GM19463 (cell line): Measurements from ENCODE around the gene KIF14.
A peak's percentile ranks its signal among the peaks of the same experiment; 100 is the strongest.

Experiments used
- ATAC-seq: cut with Tn5 transposase; IDR thresholded peaks from one replicate; pipeline ENCODE4 v1.9.1; 2021; ENCODE audit warnings: mild to moderate bottlenecking, moderate library complexity; ENCODE audit not compliant: unreplicated experiment

The KIF14 gene

GRCh38 chr1:200620273-200621131, at the start of gene KIF14:
TSS of gene KIF14 (minus strand) at chr1:200620751. CDS start at chr1:200618723, 2,028 bp downstream.
- ATAC-seq: peak; percentile 94

- peak; percentile 87 for ATAC-seq
Measured at GRCh38 chr1:200669314-200670241, 49.0 kb upstream of the KIF14 start, which contains the start of gene DDX59. TSS of gene DDX59 (minus strand) at chr1:200669907. CDS start at chr1:200666740, 3,167 bp downstream.

- ATAC-seq: no peak
Measured at GRCh38 chr1:200668514-200669313, 48.2 kb upstream of the KIF14 start.

GRCh38 chr1:200666309-200666708, 45.8 kb upstream of the KIF14 start:
- ATAC-seq: no peak

GRCh38 chr1:200665861-200666260, 45.3 kb upstream of the KIF14 start:
- no peak for ATAC-seq

GRCh38 chr1:200660719-200661118, 40.2 kb upstream of the KIF14 start:
- no peak for ATAC-seq

GRCh38 chr1:200659269-200659668, 38.7 kb upstream of the KIF14 start:
- ATAC-seq: no peak

- ATAC-seq: no peak
Measured at GRCh38 chr1:200658037-200658818, 37.7 kb upstream of the KIF14 start.

GRCh38 chr1:200654660-200655059, 34.1 kb upstream of the KIF14 start:
- peak; percentile 94 for ATAC-seq

- no peak for ATAC-seq
Measured at GRCh38 chr1:200653022-200653462, 32.5 kb upstream of the KIF14 start.

GRCh38 chr1:200652378-200652777, 31.8 kb upstream of the KIF14 start:
- ATAC-seq: no peak

GRCh38 chr1:200646515-200646914, 26.0 kb upstream of the KIF14 start:
- no peak for ATAC-seq

- no peak for ATAC-seq
Measured at GRCh38 chr1:200644021-200644420, 23.5 kb upstream of the KIF14 start.

- no peak for ATAC-seq
Measured at GRCh38 chr1:200642481-200642880, 21.9 kb upstream of the KIF14 start.

GRCh38 chr1:200640963-200641401, 20.4 kb upstream of the KIF14 start:
- no peak for ATAC-seq

- ATAC-seq: no peak
Measured at GRCh38 chr1:200640373-200640962, 19.9 kb upstream of the KIF14 start.

- ATAC-seq: no peak
Measured at GRCh38 chr1:200638073-200638472, 17.5 kb upstream of the KIF14 start.

- ATAC-seq: no peak
Measured at GRCh38 chr1:200636681-200637080, 16.1 kb upstream of the KIF14 start.
